Measurements from ENCODE around the gene ZNF543. TPM values are rescaled to one million over a fixed set of nuclear protein-coding genes. Genes with fewer than 3 reads are reported as not detected.

The ZNF543 gene
- polyA plus RNA-seq, 1 of the 3 experiments (the other 2 are of a cell fraction): 1.2 TPM

DNA sequence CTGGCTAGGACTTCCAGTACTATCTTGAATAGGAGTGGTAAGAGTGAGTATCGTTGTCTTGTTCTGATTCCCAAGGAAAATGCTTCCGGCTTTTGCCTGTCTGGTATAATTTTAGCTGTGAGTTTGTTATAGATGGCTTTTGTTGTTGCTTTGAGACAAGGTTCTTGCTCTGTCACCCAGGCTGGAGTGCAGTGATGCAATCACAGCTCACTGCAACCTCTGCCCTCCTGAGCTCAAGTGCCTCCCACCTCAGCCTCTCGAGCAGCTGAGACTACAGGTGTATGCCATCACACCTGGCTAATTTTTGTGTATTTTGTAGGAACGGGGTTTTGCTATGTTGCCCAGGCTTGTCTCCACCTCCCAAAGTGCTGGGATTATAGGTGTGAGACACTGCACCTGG lies 6.1 kb upstream of the ZNF543 start:
- ChIA-PET CTCF (no interaction called here), POLR2A (no interaction called here)
- TF ChIP-seq RFX5 (IDR thresholded peaks at IDR 0.05; ENCODE audit: low read length): no peak
- TF ChIP-seq FOXM1 (IDR thresholded peaks at IDR 0.05; ENCODE audit: low read depth): no peak
- no peak for TF ChIP-seq CHD2 (IDR thresholded peaks at IDR 0.05; ENCODE audit: low read length, partially characterized antibody)
- no peak for TF ChIP-seq NRF1 (IDR thresholded peaks at IDR 0.05; ENCODE audit: low read depth, low read length)
- no peak for TF ChIP-seq YY1 (IDR thresholded peaks at IDR 0.05; ENCODE audit: low read depth)
- no peak for TF ChIP-seq JUND (IDR thresholded peaks at IDR 0.05)
- TF ChIP-seq TCF12 (IDR thresholded peaks at IDR 0.05): no peak
- no peak for TF ChIP-seq EZH2phosphoT487 (IDR thresholded peaks at IDR 0.05; ENCODE audit: borderline replicate concordance, low read depth)
- TF ChIP-seq, protein P1, sequence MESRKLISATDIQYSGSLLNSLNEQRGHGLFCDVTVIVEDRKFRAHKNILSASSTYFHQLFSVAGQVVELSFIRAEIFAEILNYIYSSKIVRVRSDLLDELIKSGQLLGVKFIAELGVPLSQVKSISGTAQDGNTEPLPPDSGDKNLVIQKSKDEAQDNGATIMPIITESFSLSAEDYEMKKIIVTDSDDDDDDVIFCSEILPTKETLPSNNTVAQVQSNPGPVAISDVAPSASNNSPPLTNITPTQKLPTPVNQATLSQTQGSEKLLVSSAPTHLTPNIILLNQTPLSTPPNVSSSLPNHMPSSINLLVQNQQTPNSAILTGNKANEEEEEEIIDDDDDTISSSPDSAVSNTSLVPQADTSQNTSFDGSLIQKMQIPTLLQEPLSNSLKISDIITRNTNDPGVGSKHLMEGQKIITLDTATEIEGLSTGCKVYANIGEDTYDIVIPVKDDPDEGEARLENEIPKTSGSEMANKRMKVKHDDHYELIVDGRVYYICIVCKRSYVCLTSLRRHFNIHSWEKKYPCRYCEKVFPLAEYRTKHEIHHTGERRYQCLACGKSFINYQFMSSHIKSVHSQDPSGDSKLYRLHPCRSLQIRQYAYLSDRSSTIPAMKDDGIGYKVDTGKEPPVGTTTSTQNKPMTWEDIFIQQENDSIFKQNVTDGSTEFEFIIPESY (IDR thresholded peaks at IDR 0.05; ENCODE audit: borderline replicate concordance, low read depth): no peak
- TF ChIP-seq, protein P2, sequence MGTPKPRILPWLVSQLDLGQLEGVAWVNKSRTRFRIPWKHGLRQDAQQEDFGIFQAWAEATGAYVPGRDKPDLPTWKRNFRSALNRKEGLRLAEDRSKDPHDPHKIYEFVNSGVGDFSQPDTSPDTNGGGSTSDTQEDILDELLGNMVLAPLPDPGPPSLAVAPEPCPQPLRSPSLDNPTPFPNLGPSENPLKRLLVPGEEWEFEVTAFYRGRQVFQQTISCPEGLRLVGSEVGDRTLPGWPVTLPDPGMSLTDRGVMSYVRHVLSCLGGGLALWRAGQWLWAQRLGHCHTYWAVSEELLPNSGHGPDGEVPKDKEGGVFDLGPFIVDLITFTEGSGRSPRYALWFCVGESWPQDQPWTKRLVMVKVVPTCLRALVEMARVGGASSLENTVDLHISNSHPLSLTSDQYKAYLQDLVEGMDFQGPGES (IDR thresholded peaks at IDR 0.05; ENCODE audit: low read depth, low read length): no peak
- no peak for TF ChIP-seq RCOR1 (IDR thresholded peaks at IDR 0.05; ENCODE audit: low read length)
- TF ChIP-seq TAF1 (IDR thresholded peaks at IDR 0.05; ENCODE audit: borderline replicate concordance, low read depth, low read length): no peak
- TF ChIP-seq SMC3 (IDR thresholded peaks at IDR 0.05; ENCODE audit: low read depth, low read length): no peak
- no peak for TF ChIP-seq FOSL2 (IDR thresholded peaks at IDR 0.05; ENCODE audit: borderline replicate concordance, low read depth)
- TF ChIP-seq ELF1 (IDR thresholded peaks at IDR 0.05): no peak
- H3K79me2 ChIP-seq (ENCODE audit: insufficient read depth): no peaks in the 10 kb centered on the region
- H3K9me2 ChIP-seq: no peaks in the 10 kb centered on the region
- H3K4me2 ChIP-seq: no peak overlapping the region
- H3K9ac ChIP-seq: no peak overlapping the region
- H3F3A ChIP-seq (replicated peaks; ENCODE audit: insufficient read depth): no peaks in the 10 kb centered on the region
- H3K27ac ChIP-seq (ENCODE audit: low read depth in 2 of 2, low read length in 1 of 2): no peak overlapping the region
- no peaks in the 10 kb centered on the region; the same call in 1 of the 2 replicates for H3K27me3 ChIP-seq (ENCODE audit: insufficient read depth)
- H3K9me3 ChIP-seq: no peaks in the 10 kb centered on the region
- H3K36me3 ChIP-seq (replicated peaks in 1 of 2; ENCODE audit: control insufficient read depth in 1 of 2, insufficient read depth in 2 of 2, low read length in 1 of 2): no peaks in the 10 kb centered on the region
- no peak for DNase-seq
- no peak overlapping the region for H2AFZ ChIP-seq (ENCODE audit: low read depth)
- H3K4me1 ChIP-seq (ENCODE audit: control insufficient read depth in 1 of 2, insufficient read depth in 2 of 2, low read depth in 1 of 2, low read length in 1 of 2): no peaks in the 10 kb centered on the region
- H4K20me1 ChIP-seq (ENCODE audit: insufficient read depth): no peaks in the 10 kb centered on the region
- WGBS (ENCODE audit: low lambda C conversion rate): 7% methylated on average over 4 of the region's 4 CpGs
- H3K4me3 ChIP-seq (ENCODE audit: low read depth in 2 of 2, low read length in 1 of 2): no peak overlapping the region

DNA sequence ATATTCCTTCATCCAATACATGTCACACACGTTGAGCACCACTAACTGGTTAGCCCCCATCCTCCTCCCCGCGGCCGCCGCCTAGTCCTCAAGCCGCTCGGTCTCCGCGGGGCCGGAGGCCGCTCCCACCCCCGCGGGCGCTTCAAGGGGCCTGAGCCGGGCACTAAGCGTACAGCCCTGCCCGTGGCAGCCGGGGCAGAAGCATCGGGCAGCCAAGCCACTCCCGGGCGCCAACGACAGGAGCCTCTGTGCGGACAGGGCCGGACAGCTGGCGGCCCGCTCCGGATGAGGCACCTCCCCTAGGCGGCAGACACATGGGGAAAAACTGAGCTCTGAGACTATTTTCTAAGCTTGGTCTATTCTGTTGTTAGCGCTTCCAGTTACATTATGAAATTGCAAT lies 2.8 kb upstream of the ZNF543 start:
- Histone ChIP-seq H3K36me3 (replicated peaks in 1 of 2; ENCODE audit: control insufficient read depth in 1 of 2, insufficient read depth in 2 of 2, low read length in 1 of 2) (no peaks in the 10 kb centered on the region), H3K4me2 (no peak overlapping the region), H2AFZ (ENCODE audit: low read depth) (no peak overlapping the region), H4K20me1 (ENCODE audit: insufficient read depth) (no peaks in the 10 kb centered on the region), H3K9ac (no peak overlapping the region), H3K9me2 (no peaks in the 10 kb centered on the region), H3K79me2 (ENCODE audit: insufficient read depth) (peaks cover 21% of the 10 kb centered on the region), H3K27me3 (ENCODE audit: insufficient read depth) (no peaks in the 10 kb centered on the region; the same call in 1 of the 2 replicates), H3K4me3 (ENCODE audit: low read depth in 2 of 2, low read length in 1 of 2) (no peak overlapping the region), H3K4me1 (ENCODE audit: control insufficient read depth in 1 of 2, insufficient read depth in 2 of 2, low read depth in 1 of 2, low read length in 1 of 2) (peaks cover 5 to 12% of the 10 kb centered on the region in 2 experiments; a peak in 2 of 4 replicates), H3F3A (replicated peaks; ENCODE audit: insufficient read depth) (peaks cover 5% of the 10 kb centered on the region), H3K27ac (ENCODE audit: low read depth in 2 of 2, low read length in 1 of 2) (no peak overlapping the region), H3K9me3 (no peaks in the 10 kb centered on the region)
- 36% methylated on average over 26 of the region's 29 CpGs for WGBS (ENCODE audit: low lambda C conversion rate)
- ChIA-PET CTCF (no interaction called here), POLR2A (no interaction called here)
- peak; percentile 36 for DNase-seq
- TF ChIP-seq, protein P1 (IDR thresholded peaks at IDR 0.05; ENCODE audit: borderline replicate concordance, low read depth): no peak
- TF ChIP-seq ELF1 (IDR thresholded peaks at IDR 0.05): no peak
- no peak for TF ChIP-seq NRF1 (IDR thresholded peaks at IDR 0.05; ENCODE audit: low read depth, low read length)
- no peak for TF ChIP-seq RXRA (IDR thresholded peaks at IDR 0.05; ENCODE audit: borderline replicate concordance, low read depth)
- TF ChIP-seq RCOR1 (IDR thresholded peaks at IDR 0.05; ENCODE audit: low read length): no peak
- no peak for TF ChIP-seq MEF2A (IDR thresholded peaks at IDR 0.05; ENCODE audit: borderline replicate concordance, low read depth)
- TF ChIP-seq, protein P2 (IDR thresholded peaks at IDR 0.05; ENCODE audit: low read depth, low read length): no peak
- no peak for TF ChIP-seq NFIC (IDR thresholded peaks at IDR 0.05; ENCODE audit: borderline replicate concordance)
- TF ChIP-seq RAD21 (IDR thresholded peaks at IDR 0.05; ENCODE audit: low read length): no peak
- no peak for TF ChIP-seq YY1 (IDR thresholded peaks at IDR 0.05; ENCODE audit: low read depth)
- TF ChIP-seq, protein P3, sequence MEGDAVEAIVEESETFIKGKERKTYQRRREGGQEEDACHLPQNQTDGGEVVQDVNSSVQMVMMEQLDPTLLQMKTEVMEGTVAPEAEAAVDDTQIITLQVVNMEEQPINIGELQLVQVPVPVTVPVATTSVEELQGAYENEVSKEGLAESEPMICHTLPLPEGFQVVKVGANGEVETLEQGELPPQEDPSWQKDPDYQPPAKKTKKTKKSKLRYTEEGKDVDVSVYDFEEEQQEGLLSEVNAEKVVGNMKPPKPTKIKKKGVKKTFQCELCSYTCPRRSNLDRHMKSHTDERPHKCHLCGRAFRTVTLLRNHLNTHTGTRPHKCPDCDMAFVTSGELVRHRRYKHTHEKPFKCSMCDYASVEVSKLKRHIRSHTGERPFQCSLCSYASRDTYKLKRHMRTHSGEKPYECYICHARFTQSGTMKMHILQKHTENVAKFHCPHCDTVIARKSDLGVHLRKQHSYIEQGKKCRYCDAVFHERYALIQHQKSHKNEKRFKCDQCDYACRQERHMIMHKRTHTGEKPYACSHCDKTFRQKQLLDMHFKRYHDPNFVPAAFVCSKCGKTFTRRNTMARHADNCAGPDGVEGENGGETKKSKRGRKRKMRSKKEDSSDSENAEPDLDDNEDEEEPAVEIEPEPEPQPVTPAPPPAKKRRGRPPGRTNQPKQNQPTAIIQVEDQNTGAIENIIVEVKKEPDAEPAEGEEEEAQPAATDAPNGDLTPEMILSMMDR (IDR thresholded peaks at IDR 0.05): no peak
- TF ChIP-seq FOXJ3 (CRISPR knock-in tag; IDR thresholded peaks at IDR 0.05): no peak
- no peak for TF ChIP-seq JUND (IDR thresholded peaks at IDR 0.05)

Data from SK-N-SH (cell line).